ENCODE results near the gene DNHD1. TPM values are rescaled to one million over a fixed set of nuclear protein-coding genes. Genes with fewer than 3 reads are reported as not detected.
A peak's percentile ranks its signal among the peaks of the same experiment; 100 is the strongest.

Gene DNHD1
- total RNA-seq, 3 donors from 2014 or later: 12.9 to 17.7 (median 15.5) TPM

- intact Hi-C loops (cut with DNase I, micrococcal nuclease): no loop called here
Measured at GRCh38 chr11:6611963-6612212, 114.8 kb downstream of the DNHD1 start.

GRCh38 chr11:6612213-6613041 lies 115.3 kb downstream of the DNHD1 start, which contains the start of gene TAF10:
Gene TAF10, minus strand, starts transcription at chr11:6612216. Its CDS starts 27 bp downstream, at chr11:6612189.
- TF ChIP-seq CTCF (IDR thresholded peaks at IDR 0.05): peak; percentile 45
- H3K9me3 ChIP-seq: no peaks in the 10 kb centered on the region
- peaks cover 16% of the 10 kb centered on the region for H3K4me1 ChIP-seq (ENCODE audit: low read depth)
- DNase-seq (peak; percentile 98 to 99 (median 98)), ATAC-seq (peak; percentile 94)
- intact Hi-C loops (cut with DNase I, micrococcal nuclease): no loop called here
- H3K36me3 ChIP-seq (ENCODE audit: low read depth): no peaks in the 10 kb centered on the region
- peak within 1 kb of the TSS; percentile 83 for H3K4me3 ChIP-seq

More at GRCh38 chr11:6611963-6612212, 114.8 kb downstream of the DNHD1 start:
- Histone ChIP-seq H3K4me3 (peak overlapping the region; percentile 83), H3K4me1 (ENCODE audit: low read depth) (peaks cover 20% of the 10 kb centered on the region), H3K9me3 (no peaks in the 10 kb centered on the region), H3K36me3 (ENCODE audit: low read depth) (no peaks in the 10 kb centered on the region)
- TF ChIP-seq CTCF (IDR thresholded peaks at IDR 0.05): no peak
- ATAC-seq (no peak), DNase-seq (no peak)

DNA sequence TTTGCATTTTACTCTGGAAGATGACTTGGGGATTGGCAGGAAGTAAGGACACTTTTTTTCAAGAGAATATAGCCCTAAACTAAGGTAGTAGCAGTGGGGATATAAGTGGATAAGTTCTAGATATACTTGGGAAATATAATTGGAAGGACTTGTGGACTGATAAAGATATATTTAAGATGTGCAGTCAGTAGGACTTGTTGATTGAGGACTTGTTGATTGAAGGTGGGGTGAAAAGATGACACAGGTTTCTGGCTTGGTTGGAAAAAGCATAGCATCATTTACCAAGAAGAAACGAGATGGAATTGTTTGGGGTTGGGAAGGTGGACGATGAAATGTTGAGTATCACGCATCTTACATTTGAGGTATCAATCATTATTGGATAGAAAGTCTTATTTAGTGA lies 116.4 kb downstream of the DNHD1 start:
- Histone ChIP-seq H3K4me3 (no peak overlapping the region), H3K4me1 (ENCODE audit: low read depth) (peaks cover 20% of the 10 kb centered on the region), H3K9me3 (no peaks in the 10 kb centered on the region), H3K36me3 (ENCODE audit: low read depth) (no peaks in the 10 kb centered on the region)
- DNase-seq: no peak
- intact Hi-C loops (cut with DNase I, micrococcal nuclease): no loop called here
- no peak for ATAC-seq
- no peak for TF ChIP-seq CTCF (IDR thresholded peaks at IDR 0.05)

GRCh38 chr11:6614446-6614845 lies 117.4 kb downstream of the DNHD1 start:
- no peak for TF ChIP-seq CTCF (IDR thresholded peaks at IDR 0.05)
- Histone ChIP-seq H3K9me3 (no peaks in the 10 kb centered on the region), H3K4me3 (no peak overlapping the region), H3K36me3 (ENCODE audit: low read depth) (no peaks in the 10 kb centered on the region), H3K4me1 (ENCODE audit: low read depth) (peaks cover 20% of the 10 kb centered on the region)
- no peak for DNase-seq
- no peak for ATAC-seq
- intact Hi-C loops (cut with DNase I, micrococcal nuclease): no loop called here

DNA sequence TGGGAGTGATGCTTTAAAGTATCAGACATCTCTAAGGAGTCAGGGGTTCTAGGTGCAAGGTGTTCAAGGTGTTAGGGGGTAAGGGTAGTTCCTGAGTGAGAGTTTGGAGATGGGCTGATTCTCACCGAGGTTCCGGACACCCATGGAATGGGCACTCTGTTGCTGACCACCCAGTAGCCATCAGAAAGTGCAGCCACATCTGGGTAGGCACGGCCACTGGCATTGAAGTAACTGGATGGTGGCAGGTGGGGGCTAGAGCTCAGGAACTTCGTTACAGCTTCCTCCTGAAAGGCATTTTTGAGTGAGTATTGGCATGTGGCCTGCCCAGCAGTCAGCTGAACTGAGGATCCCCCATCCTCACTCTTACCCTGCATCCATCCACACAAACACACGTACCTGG lies 118.0 kb downstream of the DNHD1 start:
- no peak overlapping the region for H3K4me3 ChIP-seq
- DNase-seq (no peak), ATAC-seq (no peak)
- intact Hi-C loops (cut with DNase I, micrococcal nuclease): no loop called here
- TF ChIP-seq CTCF (IDR thresholded peaks at IDR 0.05): no peak
- H3K9me3 ChIP-seq: no peaks in the 10 kb centered on the region
- no peaks in the 10 kb centered on the region for H3K36me3 ChIP-seq (ENCODE audit: low read depth)
- peaks cover 20% of the 10 kb centered on the region for H3K4me1 ChIP-seq (ENCODE audit: low read depth)

All from mucosa of descending colon (tissue), 3 donors.